ENCODE data around the gene LMF2.
"Not testable (repeated sequence)": the region's sequence is repeated elsewhere in the genome, so short reads cannot be mapped to it uniquely, and the experiment has no call there.

The LMF2 gene

DNA sequence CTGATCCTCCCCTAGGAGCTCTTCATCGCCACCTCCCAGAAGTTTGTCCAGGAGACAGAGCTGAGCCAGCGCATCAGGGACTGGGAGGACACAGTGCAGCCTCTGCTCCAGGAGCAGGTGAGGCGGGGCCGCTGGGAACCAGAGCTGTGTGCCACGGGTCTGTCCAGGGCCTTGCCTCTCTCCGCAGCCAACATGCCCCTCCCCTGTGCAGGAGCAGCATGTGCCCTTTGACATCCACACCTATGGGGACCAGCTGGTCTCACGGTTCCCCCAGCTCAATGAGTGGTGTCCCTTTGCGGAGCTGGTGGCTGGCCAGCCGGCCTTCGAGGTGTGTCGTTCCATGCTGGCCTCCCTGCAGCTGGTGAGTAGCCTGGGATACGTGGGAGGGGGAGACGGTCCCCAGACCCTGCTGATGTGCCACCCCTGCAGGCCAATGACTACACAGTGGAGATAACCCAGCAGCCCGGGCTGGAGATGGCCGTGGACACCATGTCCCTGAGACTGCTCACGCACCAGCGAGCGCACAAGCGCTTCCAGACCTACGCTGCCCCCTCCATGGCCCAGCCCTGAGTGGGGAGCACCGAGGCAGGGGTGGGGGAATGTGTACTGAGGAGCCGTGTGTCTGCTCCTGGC lies 15.4 kb upstream of the LMF2 start:
- DNase-seq: no peak

DNA sequence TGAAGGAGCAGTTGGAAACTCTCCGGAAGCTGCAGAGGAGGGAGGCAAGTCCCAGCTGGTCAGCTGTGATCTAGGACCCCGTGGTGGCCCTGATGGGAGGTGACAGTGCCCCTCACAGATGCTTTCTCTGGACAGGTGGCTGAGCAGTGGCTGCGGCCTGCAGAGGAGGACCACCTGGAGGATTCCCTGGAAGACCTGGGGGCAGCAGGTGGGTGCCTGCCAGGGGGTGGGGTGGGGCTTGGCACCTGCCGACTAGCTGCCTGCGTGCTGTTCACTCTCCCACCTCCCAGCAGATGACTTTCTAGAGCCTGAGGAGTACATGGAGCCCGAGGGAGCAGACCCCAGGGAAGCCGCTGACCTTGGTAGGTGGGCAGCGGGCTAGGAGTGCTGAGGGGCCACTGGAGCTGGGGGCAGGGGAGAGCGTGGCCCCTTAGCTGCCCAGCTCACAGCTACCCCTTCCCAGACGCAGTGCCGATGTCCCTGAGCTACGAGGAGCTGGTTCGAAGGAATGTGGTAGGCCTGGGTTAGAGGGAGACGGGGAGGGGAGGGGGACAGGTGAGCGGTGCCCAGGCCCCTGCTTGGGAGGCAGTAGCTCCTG lies 14.8 kb upstream of the LMF2 start:
- DNase-seq: no peak

DNA sequence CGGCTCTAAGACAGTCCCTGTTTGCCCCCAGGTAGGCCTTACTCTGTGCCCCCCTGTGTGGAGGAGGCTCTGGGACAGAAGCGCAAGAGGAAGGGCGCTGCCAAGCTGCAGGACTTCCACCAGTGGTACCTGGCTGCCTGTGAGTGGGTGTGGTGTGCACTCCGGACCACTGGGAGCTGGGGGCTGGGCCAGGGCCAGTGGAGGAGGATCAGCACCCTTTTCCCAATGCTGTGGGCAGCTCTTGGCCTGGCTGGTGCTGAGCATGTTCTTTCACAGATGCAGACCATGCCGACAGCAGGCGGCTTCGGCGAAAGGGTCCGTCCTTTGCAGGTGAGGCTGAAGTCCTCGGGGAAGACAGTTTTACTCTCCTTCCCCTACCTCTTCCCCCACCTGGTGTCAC lies 14.2 kb upstream of the LMF2 start:
- no peak for DNase-seq

DNA sequence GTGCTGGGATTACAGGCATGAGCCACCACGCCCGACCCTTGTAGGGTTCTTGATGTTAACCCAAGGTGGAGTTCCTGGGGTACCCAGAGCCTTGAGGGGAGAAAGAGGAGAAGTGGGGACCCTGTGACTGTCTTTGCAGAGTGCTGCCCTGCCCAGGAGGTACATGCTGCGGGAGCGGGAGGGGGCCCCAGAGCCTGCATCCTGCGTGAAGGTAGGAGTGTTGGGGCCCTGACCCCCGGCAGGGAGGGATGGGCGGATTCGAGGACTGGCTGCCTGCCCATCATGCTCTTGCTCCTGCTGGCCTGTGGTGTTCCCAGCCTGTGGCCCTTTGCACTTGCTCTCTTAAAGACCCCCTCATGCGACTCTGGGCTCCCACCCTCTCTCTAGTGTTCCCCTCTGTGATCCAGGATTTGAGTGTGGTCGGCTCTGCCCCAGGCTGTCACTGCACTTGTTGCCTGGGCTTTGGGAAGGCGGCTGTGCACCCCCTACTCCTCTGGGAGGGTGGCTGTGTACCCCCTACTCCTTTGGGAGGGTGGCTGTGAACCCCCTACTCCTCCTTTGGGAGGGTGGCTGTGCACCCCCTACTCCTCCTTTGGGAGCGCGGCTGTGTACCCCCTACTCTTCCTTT lies 13.4 kb upstream of the LMF2 start:
- DNase-seq: no peak

DNA sequence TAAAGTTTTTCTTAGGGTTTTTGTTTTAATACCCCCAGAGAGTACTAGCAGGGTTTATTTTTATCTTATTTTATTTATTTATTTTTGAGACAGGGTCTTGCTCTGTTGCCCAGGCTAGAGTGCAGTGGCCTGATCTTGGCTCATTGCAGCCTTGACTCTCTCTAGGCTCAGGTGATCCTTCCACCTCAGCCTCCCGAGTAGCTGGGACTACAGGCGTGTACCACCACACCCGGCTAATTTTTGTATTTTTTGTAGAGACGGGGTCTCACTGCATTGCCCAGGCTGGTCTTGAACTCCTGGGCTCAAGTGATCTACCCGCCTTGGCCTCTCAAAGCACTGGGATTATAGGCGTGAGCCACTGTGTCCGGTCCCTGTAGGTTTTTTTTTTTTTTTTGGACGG lies 12.7 kb upstream of the LMF2 start:
- not testable (repeated sequence) for DNase-seq

DNA sequence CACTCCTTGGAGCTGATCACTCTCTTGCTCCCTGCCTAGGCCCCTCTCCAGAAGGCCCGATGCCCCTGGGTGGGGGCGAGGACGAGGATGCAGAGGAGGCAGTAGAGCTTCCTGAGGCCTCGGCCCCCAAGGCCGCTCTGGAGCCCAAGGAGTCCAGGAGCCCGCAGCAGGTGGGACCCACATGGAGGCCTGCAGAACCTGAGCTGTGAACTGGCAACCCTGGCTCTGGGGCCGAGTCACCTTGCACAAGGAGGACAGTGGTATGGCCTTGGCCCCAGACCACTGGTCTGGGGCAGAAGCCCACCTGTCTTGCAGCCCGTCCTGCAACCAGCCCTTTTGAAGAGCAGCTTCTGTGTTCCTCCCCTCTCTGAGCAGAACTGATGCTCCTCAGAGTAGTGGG lies 11.6 kb upstream of the LMF2 start:
- no peak for DNase-seq

DNA sequence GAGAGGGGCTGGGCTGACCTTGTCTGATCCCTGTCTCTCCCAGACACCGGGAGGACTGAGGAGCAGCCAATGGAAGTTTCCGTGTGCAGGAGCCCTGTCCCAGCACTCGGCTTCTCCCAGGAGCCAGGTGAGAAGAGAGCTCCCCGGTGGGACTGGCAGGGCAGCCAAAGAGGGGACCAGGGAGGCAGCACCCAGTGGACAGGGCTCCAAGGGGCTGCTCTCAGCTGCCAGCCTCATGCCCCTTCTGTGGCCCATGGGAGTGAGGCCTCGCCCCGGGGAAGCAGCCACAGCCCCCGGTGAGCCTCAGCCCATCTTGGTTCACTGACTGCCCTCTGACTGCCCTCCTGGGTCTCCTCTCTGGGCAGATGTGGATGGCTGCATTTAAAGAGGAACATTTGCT lies 11.1 kb upstream of the LMF2 start:
- no peak for DNase-seq

DNA sequence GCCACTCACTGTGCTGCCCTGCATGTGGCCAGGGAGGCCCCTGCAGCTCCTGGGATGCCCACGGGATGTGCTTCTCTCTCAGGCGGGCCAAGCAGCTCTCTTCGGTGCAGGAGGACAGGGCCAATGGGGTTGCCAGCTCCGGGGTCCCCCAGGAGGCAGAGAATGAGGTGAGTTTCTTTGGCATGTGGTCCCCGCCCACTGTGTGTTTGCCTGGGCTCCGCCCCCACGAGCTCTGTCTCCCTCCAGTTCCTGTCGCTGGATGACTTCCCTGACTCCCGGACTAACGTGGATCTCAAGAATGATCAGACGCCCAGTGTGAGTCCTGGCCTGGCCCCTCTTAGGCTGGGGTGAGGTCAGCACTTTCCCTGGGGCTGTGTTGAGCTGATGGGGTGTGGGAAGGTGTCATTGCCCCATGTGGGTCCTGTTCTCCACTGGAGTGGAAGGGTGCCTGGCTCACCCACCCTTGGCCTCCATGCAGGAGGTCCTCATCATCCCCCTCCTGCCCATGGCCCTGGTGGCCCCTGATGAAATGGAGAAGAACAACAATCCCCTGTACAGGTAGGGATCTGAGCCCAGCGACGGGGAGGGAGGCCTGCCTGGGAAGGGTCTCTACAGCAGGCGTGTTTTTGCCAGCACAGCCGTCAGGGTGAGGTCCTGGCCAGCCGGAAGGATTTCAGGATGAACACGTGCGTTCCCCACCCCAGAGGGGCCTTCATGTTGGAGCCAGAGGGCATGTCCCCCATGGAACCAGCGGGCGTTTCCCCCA lies 10.2 kb upstream of the LMF2 start:
- DNase-seq: no peak

DNA sequence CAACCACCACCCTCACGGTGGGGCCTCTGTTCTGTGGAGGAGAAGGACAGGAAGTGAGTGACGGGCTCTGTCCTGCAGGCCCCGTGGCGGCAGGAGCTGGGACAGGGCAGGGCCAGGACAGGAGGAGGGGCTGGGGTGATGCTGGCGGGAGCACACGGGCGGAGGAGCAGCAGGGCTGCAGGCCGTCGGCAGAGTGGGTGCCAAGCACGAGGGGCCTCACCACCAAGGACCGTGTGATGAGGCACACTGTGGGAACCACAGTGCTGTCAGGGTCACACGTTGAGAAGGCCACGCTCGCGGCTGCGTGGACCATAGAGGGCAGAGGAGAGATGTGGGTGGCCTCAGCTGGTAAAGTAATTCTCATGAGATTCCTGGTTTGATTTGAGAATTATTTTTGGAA lies 9.4 kb upstream of the LMF2 start:
- no peak for DNase-seq

DNA sequence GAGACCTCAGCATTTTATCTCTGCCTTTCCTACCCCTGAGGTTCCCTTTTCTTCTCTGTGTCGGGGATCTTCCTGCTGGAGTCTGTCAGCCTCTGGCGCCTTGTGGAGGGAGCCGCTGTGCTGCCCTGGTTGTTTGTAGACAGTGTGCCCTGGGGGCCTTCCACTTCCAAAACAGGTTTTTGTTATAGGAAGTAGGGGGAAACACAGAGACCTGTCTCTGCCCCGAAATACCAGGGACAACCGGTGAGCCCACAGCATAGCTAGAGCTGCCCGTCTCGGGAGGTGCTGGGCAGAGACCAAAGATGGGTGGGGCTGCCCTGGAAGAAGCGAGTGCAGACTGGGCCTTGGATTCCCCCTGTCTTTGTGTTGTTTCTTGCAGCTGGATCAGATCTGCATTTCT lies 8.6 kb upstream of the LMF2 start:
- no peak for DNase-seq

DNA sequence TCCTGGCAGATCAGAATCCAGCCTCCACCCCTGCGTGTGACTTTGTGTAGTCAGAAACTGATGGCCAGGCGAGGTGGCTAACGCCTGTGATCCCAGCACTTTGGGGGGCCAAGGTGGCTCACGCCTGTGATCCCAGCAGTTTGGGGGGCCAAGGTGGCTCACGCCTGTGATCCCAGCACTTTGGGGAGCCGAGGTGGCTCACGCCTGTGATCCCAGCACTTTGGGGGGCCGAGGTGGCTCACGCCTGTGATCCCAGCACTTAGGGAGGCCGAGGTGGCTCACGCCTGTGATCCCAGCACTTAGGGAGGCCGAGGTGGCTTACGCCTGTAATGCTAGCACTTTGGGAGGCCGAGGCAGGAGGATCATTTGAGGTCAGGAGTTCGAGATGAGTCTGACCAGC lies 5.7 kb upstream of the LMF2 start:
- DNase-seq: no peak

DNA sequence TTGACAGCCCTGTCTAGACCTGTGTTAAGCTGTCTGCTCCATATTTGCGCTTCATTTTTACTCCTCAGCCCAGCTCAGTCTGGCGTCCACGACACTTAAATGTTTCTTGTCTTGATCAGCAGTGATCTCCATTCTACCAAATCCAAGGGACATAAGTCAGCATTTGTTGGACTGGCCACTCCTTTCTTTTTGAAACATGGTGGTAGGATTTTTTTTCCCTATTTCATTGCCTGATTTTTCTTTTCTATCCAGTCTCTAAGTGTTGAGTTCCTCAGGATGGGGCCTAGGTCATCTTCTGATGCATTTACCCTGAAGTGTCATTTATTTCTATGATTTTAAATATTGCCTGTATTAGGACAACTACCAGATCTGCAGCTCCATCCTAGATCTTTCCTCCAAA lies 1.4 kb upstream of the LMF2 start:
- no peak for DNase-seq

DNA sequence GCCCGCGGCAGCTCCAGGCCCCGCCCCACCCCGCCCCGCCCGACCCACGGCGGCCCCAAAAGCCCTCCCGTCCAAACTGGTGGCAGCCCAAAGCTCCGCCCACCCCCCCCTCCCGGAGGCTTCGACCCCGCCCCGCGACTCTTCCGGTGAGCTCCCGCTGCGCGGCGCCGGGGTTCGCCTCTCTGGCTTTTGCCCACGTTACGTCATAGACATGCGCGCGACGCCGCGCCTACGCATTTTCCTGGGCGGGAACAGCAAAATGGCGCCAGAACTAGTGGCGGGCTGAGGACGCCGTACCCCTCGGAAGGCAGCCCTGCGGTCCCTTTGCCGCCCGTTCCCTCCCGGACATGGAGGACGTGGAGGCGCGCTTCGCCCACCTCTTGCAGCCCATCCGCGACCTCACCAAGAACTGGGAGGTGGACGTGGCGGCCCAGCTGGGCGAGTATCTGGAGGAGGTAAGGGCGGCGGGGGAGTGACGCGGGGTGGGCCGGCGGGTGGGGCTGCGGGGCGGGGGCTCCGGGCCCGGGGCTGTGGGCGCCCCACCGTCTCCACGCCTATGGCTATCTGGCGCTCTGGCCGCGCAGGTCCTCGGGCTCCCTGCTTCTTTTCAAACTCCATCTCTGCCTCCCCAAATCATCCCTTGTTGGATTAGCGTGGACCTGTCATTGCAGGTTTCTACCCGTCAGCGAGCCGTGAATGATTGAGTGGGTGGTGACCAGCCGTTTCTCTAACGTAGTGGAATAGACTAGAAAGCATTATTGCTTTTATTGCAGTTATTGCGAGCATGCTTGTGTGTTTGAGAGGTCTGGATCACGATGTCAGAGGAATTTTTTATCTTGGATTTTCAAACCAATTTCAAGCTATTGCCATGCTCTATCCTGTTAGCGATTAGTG lies 736 bp upstream of the LMF2 start, which contains the start of gene NCAPH2:
Gene NCAPH2, plus strand, starts transcription at position 234 of the 894 bp plus-strand sequence. Its CDS starts 114 bp downstream, at position 348.
- peak; percentile 22 to 50 for DNase-seq

DNA sequence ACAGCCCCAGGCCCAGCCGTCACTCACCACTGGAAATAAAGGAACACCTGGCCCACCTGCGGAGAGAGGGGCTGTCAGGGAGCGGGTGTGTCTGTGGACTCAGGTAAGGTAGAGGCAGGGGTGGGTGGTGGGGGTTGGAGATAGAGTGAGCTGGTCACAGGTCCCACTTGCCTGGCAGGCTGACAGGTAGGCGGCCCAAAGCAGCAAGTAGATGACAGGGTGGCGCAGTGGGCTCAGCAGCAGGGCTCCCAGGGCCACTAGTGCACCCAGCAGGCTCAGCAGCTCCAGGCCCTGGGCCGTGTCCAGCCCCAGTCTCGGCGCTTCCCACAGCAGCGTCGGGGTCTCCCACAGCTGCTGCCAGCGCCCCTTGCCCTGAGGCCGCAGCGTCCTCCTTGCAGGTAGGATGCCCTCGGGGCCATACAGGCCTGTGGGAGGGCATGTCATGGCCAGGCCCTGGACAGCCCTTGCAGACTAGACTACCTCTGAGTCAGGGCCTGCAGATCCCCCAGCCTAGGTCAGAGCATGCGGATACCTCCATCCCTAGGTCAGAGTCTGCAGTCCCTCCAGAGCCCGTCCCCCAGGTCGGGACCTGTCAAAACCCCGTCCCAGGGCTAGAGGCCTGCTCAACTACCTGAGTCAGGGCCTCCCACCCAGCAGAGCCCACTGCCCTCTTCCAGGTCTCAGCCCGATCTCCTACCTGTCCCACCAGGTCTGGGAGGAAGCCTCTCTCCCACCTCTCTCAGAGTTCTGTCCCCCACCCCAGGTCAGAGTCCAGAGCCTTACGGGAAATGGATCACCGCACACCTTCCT lies 686 bp downstream of the LMF2 start:
- no peak for DNase-seq

DNA sequence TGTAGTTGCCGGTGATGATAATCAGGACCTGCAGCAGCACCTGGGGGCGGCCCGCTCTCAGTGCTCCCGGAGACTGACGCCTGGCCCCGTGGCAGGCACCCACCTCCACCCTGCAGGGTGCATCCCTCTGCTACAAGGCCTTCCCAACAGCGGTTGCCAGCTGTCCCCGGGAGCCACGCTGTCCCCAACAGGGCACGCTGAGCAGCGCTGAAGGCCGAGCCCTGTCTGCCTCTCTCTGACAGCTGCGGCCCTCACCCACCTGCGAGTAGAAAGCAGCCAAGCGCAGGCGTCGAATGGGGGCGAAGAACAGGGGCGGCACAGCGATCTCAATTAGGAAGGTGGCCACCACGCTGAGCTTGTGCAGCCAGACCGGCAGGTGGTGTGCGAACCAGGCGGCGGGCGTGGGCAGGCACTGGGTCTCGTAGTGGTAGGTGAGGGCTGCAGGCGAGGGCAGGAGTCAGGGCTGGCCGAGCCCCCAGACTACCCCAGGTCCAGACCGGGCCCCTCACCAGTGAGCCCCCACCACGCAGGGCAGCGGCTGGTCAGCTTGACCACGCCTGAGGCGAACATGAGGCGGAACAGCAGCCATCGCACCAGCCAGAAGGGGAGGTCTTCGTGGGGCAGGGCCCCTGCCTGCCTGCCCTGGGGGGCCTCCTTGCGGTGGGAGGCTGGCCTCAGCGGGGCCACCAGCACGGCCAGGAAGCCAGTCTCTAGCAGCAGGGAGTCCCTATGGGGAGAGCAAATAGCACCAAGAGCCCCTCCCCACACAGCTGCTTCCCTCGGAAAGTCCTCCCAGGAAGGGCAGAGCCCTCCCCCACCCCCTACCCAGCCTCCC lies 1.5 kb downstream of the LMF2 start:
- no peak for DNase-seq

DNA sequence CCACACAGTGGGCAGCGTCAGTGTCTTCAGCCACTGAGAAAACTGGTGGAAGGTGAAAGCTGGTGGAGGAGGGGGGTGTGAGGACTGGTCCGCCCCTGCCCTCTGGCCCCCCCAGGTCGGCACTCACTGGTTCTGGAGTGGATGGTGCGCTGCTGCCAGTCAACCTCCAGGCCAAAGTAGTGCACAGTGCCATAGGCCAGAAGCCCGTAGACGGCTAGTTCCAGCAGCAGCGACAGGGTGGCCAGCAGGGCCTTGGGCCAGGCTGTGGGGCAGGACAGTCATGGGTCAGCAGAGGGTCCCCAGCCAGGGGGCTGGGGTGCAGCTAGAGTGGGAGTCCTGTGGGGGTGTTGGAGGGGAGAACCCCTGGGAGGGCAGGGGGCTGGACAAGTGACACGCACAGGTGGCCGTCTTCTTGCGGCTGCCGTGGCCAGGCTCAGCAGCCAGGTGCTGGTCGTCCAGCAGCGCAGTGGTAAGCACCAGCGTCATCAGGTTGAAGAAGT lies 2.2 kb downstream of the LMF2 start:
- DNase-seq: no peak

DNA sequence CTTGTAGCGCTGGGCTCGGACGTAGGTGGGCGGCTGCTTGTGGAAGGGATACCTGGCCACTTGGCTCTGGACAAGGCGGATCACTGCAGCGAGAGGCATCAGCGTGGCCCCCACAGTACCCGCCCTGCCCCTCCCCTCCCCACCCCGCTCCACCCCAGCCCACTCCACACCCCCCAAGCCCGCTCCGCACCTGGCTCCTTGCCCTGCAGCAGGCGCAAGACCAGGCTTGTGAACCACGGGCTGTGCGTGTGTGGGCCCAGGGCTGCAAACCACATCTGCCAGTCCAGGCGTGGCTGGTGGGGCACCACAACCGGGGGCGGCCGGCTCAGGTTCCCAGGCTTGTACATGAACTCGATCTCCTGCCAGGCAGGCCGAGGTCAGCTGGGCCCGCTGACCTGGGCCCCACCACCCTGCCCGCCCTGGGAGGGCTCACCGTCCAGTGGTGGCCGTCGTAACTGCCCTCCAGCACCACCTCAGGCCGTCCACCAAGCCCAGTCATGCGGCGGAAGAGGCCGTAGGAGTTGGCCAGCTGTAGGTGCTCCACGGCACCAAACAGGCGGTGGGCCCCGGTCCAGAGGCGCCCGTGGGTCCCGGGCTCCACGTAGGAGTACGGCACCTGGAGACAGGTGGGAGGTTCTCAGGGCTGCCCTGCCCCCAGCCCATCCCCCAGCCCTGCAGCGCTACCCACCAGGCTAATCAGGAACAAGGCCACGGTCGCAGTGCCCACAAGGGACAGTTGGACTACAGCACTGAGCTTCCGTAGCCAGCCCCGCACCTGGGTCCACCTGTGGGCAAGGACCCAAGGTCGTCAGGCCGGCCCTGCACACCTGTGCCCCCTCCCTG lies 2.9 kb downstream of the LMF2 start:
- DNase-seq: no peak

DNA sequence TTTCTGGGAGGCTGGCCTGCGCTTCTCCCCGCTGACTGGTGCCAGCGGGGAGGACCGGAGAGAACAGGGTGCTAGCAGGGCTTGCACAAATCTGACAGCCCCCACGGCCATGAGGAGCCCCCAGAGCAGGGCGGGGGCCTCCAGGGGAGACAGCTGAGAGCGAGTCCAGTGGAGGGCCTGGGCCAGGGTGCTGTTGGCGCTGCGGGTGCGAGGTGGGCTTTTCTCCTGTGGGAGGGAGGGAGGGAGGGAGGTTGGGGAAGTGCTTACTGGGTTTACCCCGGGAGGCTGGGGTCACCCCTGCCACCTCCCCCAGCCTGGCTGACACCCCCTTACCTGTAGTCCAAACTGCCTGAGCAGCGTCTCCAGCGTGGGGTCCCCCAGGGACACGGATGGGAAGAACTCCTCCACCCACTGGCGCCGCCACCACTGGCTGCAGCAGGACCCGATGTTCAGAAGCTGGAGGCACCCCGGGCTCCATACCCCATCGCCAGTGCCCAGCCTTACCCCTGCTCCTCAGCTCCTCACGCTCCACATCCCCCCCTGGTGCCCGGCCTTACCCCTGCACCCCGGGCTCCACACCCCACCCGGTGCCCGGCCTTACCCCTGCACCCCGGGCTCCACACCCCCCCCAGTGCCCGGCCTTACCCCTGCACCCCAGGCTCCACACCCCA lies 3.9 kb downstream of the LMF2 start:
- no peak for DNase-seq
